NCI-H146 treated with DMSO at 0.1 percent for 48 hours (cell line): ENCODE results near the gene PARP1.

Experiments used
- DNase-seq: peaks from one replicate; lab custom pipeline; 2025; ENCODE audit not compliant: unreplicated experiment; lab: John Stamatoyannopoulos, UW

Gene PARP1

DNA sequence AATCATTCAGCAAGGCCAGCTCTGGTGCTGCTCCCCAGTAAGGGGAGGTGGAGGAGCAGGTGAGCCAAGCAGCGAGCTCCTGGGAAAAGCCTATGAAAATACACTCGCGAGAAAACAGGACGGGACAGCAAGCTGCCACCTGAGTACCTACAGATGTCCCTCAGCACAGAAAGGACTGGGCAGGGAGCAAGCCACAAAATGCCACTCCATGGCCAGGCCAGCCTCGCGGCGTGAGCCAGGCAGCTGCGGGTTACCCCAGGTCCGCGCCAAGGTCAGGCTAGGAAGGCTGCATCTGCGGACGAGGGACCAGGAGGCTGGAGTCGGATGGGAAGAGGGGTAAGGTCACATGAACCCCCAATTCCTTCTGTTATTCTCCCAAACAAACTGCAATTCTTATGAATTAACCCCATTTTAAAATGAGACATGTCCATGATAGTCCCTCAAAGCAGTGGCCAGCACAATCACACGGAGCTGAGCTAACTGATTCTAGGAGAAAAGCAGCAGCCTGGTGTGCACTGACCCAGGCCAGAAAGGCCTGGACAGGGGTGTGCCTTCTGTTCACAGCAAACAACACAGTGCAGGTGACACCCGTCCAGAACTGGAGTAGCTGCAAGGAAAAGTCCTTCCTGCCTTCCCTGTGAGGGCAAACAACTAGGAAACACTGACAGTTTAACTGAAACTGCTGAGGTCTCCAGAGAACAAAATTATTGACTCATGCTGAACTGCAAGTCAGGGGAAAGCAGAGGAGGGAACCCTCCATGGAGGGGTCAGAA, 26.5 kb downstream of the PARP1 start:
- DNase-seq: no peak

DNA sequence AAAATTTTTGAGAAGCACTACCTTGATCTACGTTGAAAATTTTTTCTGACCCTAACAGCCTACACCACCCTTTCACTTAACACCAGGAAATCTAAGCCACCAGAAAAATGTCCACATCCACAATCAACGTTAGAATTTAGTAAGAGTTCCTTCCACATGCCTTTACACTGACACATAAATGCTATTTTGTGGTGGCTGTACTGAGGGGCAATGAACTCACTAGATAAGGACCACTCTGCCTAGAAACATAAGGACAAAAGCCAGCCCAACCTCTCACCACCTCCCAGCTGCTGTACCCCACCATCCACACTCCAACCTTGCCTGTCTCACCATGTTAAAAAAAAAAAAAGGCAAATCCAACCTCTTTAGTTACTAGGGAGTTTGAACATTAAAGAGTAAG, 29.8 kb downstream of the PARP1 start:
- no peak for DNase-seq

DNA sequence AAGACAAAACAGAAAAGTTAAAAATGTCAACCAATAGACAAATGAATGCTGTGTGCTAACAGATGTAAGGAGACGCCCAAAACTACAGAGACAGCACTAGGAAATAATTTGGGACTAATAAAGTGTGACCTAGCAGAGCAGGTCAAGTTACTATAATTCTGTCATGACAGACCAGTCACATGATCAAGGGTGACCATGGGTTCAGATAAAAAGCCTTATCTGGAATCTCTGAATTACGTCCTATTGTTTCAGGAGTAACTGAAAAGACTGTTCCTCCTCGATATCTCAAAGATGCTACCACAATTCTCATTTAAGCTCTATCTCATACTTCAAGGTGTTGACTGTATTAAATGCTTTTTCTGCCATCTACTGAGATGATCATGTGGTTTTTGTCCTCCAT, 31.6 kb downstream of the PARP1 start:
- no peak for DNase-seq

DNA sequence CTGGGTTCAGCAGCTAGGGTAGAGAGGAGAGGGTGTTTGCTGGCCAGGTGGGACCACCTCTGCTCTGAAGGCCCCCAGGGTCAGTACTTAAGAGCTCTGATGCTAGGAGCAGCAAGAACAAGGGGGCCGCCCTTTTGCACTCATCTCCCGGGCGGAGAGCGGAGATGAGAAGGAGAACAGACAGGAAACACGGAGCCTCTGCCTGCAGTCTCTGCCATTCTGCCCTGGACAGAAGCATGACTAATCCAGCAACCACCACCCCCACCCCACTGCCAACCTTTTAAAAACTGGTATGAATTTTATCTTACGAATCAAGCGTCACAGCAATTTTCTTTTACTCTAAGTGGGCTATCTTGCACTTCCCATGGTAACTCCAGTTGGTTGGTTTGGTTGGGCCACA, 34.5 kb downstream of the PARP1 start:
- DNase-seq: no peak

DNA sequence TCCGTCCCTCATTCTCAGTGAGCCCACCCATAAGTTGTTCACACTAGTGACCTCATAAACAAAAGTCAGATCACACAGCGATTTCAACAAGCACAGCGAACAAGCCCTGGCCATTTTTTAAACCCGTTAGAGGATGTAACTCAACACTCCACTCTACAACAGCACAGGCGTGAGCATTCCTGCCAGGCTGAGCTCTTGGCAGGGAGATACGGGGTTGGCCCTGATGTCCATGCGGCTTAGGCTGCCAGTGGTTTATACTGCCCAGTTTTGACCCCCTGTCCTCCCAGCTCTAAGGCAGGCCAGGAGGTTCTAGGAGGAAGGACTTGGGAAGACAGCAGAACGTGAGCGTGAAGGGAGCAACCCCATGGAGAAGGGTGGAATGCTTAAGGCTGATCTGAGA, 35.0 kb downstream of the PARP1 start:
- DNase-seq: no peak

- no peak for DNase-seq
These were observed 35.9 kb downstream of the PARP1 start for GRCh38 chr1:226371866-226372490.

DNA sequence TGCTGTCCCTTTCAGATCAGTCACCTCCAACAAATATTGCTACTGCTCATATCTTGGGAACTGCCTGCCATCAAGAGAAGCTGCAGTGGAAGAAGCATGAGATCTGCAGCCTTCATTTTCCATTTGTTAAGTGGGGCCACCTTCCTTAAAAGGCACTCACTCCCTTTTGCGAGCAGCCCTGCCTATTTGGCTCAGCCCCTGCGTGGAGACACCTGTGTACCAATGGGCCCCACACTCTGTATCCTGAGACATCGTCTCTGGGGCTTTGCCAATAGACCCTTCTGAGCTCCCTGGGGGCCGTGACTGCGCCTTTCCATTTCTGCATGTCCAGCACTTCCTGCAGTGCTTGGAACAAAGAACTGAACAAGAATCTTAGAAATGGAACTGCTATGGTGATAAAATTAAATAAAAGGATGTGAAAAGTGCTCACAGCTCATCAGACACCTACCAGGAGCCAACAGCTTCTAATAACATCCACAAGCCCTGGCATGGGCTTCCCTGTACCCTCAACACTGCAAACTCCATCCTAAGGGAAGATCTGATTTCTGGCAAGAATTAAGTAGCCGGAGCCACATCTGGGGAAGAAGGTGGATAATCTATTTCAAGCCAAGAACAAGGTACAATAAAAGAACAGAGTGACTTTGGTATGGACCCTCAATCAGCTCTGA, 36.7 kb downstream of the PARP1 start:
- no peak for DNase-seq

DNA sequence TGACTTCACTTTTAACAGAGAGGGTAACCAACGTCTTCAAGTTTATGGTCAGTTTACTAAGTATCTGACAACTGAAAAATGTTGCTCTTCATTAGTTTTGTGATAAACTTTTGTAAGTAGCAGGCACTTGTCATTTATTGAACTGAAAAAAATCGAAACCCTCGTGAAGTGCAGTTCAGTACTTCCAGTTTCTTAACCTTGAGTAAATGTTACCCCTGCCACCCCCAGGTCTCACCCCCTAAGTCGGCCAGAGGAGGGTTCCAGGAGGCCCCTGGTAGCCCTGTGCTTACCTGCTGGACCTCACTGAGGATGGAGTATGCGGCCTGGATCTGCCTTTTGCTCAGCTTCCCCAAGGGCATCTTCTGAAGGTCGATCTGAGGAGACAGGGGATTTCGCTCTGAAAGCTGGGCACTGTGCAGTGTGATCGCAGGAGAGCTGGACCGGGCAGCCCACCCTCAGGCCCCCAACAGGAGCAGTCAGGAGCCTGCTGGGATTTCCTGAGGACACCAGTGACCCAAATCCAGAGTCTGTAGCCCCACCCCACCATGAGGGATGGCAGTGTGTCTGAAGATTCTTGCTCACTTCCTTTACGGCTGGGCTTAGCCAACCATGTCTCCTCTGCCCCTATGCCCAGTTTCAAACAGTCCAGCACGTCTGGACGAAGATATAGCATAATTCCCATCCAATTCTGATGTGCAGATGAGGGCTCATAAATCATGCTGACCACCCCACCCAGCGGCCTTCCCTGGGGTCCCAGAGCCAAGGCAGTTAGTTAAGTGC, 37.6 kb downstream of the PARP1 start:
- no peak for DNase-seq

DNA sequence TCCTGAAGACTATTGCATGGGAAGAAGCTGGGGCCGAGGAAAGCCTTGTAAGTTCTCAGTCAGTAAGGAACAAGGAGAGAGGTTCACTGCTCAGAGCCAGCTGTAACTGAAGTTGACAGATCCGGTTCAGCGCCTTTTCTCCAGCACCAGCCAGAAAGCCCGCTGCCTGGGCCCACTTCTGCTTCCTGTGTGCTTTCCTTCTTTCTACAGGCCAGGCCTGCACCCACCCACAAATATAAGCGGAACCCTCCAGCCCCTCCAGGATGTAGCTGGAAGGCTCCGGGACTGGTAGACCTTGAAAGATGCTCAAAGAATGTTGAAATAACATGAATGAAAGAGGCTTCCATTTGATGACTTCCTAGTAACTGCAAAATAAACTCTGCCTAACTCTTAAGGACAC, 38.8 kb downstream of the PARP1 start:
- no peak for DNase-seq

DNA sequence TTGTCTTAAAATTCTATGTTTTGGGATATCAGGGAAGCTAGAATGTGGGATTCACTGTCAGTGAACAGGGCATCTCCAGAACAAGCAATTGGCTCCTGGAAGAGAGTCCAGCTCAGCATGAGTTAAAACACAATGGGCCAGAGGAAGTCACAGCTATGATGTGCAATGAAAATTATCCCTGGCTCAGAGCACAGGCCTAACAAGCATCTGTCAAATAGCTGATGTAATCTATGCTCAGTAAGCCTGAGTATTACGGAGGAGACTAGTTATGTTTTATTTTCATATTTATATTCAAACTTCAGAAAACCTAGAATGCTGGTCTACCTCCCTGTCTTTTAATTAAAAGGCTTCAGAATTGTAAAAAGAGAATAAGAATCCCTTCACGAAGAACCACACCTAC, 41.6 kb downstream of the PARP1 start:
- DNase-seq: no peak

- DNase-seq: no peak
These were observed 42.1 kb downstream of the PARP1 start for GRCh38 chr1:226365831-226366231.

DNA sequence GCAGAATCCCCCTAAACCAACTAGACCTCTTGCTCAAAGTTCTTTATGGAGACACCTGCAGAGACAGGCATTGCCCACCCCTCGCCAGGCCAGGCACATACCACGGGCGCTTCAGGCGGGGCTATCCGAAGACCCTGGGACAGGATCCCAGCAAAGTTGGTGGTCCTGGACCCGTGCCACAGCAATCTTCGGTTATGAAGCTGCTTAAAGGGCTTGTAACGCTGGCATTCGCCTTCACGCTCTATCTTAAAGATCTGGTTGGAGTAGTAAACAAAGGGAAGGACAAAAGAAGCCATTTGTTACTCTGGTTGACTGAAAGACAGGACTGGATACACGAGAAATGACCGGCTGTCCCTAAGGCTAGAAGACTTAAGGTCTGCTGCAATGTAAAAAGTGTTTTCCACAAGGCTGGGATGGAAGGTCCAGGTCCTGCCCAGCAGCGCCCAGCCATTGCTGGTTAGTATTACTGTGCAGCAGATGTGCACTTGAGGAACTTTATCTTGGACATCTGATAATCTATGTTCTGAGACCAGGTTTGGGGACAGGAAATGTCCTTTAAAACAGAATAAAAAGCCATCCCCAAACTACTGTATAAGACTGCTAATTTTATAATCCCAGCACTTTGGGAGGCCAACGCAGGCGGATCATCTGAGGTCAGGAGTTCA, 42.9 kb downstream of the PARP1 start:
- DNase-seq: no peak

DNA sequence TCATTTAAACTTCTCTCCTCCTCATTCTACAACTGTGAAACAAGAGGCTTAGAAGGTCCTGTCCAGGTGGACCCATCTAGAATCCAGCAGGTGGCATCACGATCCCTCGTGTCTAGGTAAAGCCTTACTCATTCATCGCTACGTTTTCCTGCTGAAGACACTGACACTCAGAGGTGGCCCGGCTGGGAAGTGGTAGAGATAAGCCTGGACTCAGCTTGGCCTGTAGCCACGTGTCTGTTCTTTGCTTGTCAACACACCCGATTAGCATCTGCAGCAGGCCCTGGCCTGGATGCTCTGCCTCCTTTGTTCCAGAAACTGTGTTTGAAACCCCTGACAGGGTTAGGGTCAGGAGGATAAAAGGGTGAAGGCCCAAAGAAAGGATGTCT, 43.4 kb downstream of the PARP1 start:
- DNase-seq: no peak

GRCh38 chr1:226363801-226364513, 43.9 kb downstream of the PARP1 start:
- DNase-seq: no peak

- no peak for DNase-seq
These were observed 44.9 kb downstream of the PARP1 start for GRCh38 chr1:226362891-226363447.

DNA sequence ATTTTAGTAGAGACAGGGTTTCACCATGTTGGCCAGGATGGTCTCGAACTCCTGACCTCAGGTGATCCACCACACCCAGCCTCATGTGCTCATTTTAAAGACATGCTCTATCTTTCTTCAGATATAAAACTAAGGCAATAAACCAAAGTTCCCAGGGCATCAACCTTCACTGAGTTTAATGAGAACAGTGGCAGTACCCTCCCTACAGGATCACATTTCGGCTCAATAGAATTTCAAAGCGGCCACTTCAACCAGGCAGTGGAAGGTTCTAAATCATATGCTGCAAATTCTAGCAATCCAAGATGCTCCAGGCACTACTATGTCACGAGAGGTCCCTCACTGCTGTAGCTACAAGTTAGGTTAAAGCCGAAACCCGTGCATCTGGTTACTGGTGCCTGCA, 45.5 kb downstream of the PARP1 start:
- no peak for DNase-seq

GRCh38 chr1:226360106-226360746, 47.7 kb downstream of the PARP1 start:
- DNase-seq: no peak

DNA sequence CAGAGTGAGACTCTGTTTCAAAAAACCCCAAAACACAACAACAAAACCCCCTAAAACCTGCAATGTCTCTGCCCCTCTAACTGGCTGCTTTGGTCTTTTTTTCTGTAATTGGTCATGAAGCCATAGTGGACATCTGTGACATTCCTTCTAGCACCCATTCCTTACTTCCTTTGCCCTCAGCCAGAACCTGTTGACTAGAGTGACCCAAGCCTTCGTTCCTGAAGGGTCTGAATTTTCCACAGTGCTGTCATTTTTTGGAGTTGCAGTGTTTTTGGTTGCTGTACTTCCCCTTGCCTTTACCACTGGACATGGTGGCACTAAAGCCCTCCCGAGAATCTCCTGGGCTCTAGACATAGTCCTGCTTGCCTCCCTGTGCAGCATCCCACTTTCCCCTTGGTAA, 50.5 kb downstream of the PARP1 start:
- DNase-seq: no peak

GRCh38 chr1:226355669-226356551, 52.0 kb downstream of the PARP1 start:
- DNase-seq: peak; percentile 3
